Stimulated activated naive CD8-positive, alpha-beta T cell treated with anti-CD3 and anti-CD28 coated beads, Interleukin-15, amount 100 ng/mL, for 72 hours (primary cell): Measurements from ENCODE around the gene C1QTNF1.

Source experiments
- ATAC-seq: fragments of 150-1000 bp; cut with Tn5 transposase; 2 replicates; pipeline ENCODE4 v1.10.0; 2021; ENCODE audit warnings: mild to moderate bottlenecking, moderate library complexity
- DNase-seq, 2 donors: peaks; one replicate each; pipeline ENCODE4 v3.0.0; 2021 to 2022
- H3K27ac Mint-ChIP-seq, 2 donors: one replicate each; pipeline ENCODE4 v1.8.0; 2022; ENCODE audit warnings: mild to moderate bottlenecking in 2 of 2, mixed read lengths in 2 of 2, moderate library complexity in 2 of 2
- H3K27me3 Mint-ChIP-seq: one replicate; pipeline ENCODE4 v1.8.0; 2022; ENCODE audit warnings: mixed read lengths
- H3K4me1 Mint-ChIP-seq: one replicate; pipeline ENCODE4 v1.8.0; 2022; ENCODE audit warnings: mild to moderate bottlenecking, mixed read lengths
- H3K4me3 Mint-ChIP-seq, 2 donors: one replicate each; pipeline ENCODE4 v1.8.0; 2022; ENCODE audit warnings: mild to moderate bottlenecking in 2 of 2, mixed read lengths in 2 of 2, moderate library complexity in 1 of 2
- H3K9me3 Mint-ChIP-seq, 2 donors: one replicate each; pipeline ENCODE4 v1.8.0; 2022; ENCODE audit warnings: mixed read lengths in 2 of 2

Gene C1QTNF1, protein sequence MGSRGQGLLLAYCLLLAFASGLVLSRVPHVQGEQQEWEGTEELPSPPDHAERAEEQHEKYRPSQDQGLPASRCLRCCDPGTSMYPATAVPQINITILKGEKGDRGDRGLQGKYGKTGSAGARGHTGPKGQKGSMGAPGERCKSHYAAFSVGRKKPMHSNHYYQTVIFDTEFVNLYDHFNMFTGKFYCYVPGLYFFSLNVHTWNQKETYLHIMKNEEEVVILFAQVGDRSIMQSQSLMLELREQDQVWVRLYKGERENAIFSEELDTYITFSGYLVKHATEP

GRCh38 chr17:79023886-79024771, at the start of gene C1QTNF1:
Gene C1QTNF1, plus strand, starts transcription at chr17:79024169. Its CDS starts 19,800 bp downstream, at chr17:79043969.
- ATAC-seq (peak; percentile 86), DNase-seq (peak; percentile 42 to 50)
- H3K9me3 Mint-ChIP-seq: no peaks in the 10 kb centered on the region
- H3K27ac Mint-ChIP-seq: peak within 1 kb of the TSS; percentile 88 to 89
- H3K4me1 Mint-ChIP-seq: peaks cover 20% of the 10 kb centered on the region
- peak within 1 kb of the TSS; percentile 86 to 92 for H3K4me3 Mint-ChIP-seq
- H3K27me3 Mint-ChIP-seq: peaks cover 77% of the 10 kb centered on the region

GRCh38 chr17:78974635-78975591, 49.1 kb upstream of the C1QTNF1 start:
- peak; percentile 18 for ATAC-seq
- peak overlapping the region; percentile 27 to 46 for H3K27ac Mint-ChIP-seq

GRCh38 chr17:78976907-78977680, 46.9 kb upstream of the C1QTNF1 start:
- peak overlapping the region; percentile 15 to 28 for H3K4me3 Mint-ChIP-seq

More at GRCh38 chr17:78974635-78975591, 49.1 kb upstream of the C1QTNF1 start:
- Mint-ChIP-seq H3K4me3 (no peak overlapping the region), H3K27me3 (no peaks in the 10 kb centered on the region), H3K9me3 (no peaks in the 10 kb centered on the region), H3K4me1 (peaks cover 50% of the 10 kb centered on the region)
- DNase-seq: no peak

GRCh38 chr17:78977681-78977943, 46.4 kb upstream of the C1QTNF1 start:
- ATAC-seq (no peak), DNase-seq (no peak)
- Mint-ChIP-seq H3K9me3 (no peaks in the 10 kb centered on the region), H3K27me3 (no peaks in the 10 kb centered on the region), H3K4me3 (peak overlapping the region in 1 of 2 donors; percentile 37), H3K4me1 (peaks cover 46% of the 10 kb centered on the region), H3K27ac (peak overlapping the region in 1 of 2 donors; percentile 28)

More at GRCh38 chr17:78976907-78977680, 46.9 kb upstream of the C1QTNF1 start:
- Mint-ChIP-seq H3K27ac (peak overlapping the region; percentile 28 to 93), H3K27me3 (no peaks in the 10 kb centered on the region), H3K4me1 (peaks cover 46% of the 10 kb centered on the region), H3K9me3 (no peaks in the 10 kb centered on the region)
- DNase-seq: no peak
- no peak for ATAC-seq

DNA sequence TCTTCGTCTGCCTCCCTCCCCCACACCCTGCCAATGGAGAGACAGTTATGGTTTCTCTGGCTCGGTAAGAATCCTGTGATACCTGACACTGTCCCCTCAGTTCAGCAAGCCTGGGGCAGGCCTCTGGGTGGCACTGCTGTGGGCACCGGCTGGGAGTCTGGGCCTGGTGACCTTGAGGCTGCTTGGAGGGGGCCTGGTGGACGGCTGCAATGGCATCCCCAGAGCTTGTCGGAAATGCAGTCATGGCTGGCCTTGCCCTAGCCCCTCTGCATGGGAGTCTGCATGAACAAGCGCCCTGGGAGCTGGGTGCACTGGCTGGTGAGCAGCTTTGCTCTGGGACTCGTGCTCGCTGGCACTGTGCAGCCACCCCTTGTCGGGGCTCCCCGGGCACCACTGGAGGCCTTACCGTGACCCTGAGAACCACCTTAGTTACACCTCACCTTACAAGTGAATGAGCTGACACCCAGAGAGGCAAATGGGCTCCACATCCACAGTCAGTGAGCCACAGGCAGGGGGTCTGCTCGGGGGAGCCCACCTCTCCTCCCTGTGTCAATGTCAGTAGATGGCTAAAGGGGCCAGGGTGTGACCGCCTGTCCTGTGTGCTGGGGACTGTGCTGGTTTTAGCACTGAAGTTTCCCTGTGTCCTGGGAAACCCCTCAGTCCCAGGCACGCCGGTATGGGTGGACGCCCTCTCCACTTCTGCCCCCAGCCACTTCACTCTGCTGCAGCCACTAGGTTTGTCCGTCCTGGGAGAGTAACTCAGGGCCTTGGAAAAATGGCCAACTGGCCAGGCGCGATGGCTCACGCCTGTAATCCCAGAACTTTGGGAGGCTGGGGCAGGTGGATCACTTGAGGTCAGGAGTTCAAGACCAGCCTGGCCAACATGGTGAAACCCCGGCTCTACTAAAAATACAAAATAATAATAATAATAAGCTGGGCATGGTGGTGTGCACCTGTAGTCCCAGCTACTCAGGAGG, 45.7 kb upstream of the C1QTNF1 start:
- DNase-seq (no peak), ATAC-seq (no peak)
- no peaks in the 10 kb centered on the region for H3K27me3 Mint-ChIP-seq
- H3K9me3 Mint-ChIP-seq: no peaks in the 10 kb centered on the region
- H3K27ac Mint-ChIP-seq: peak overlapping the region; percentile 92 to 98
- H3K4me1 Mint-ChIP-seq: peaks cover 46% of the 10 kb centered on the region
- H3K4me3 Mint-ChIP-seq: peak overlapping the region; percentile 75 to 85

DNA sequence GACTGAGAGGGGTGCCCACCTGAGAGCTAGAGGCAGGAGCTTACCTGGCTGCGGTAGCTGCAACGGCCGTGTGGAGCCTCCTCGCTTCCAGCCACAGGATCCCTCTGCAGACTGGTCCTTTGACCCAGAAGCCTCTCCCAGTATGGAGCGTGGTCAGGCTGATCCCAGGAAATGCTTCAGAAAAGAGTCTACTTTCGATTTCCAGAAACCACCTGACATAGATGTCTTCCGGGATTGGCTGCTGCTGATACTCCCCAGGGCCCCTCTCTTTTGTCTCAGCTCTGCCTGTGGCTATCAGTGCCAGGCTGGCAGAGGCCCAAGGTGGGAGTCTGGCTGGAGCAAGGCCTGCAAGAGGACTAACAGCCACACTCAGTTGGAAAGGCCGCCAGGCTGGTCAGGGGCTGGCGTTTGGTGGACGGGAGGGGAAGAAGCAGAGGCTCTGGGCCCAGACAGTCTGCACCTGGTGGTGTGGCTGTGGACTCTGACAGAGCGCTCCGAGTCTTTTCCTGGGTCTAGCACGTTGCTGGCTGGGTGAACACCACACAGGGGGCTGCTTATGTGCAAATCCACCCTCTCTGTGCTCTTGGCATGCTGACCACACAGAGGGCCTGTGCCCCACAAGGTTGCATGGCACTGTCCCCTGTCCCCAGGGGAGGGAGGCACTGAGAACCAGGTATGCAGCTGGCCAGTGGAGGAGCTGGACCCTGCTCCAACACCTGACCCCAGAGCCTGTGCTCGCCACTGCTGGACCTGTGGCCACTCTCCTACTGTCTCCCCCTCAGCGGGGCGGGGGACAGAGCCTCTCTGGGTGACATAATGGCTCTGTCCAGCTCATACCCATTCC, 44.0 kb upstream of the C1QTNF1 start, which contains the start of gene LGALS3BP:
TSS of gene LGALS3BP (minus strand) at position 144 of the 844 bp plus-strand sequence. CDS start 2,732 bp downstream, outside the sequence.
- no peaks in the 10 kb centered on the region for H3K27me3 Mint-ChIP-seq
- DNase-seq (peak; percentile 33 to 42), ATAC-seq (peak; percentile 82)
- peak within 1 kb of the TSS; percentile 75 to 85 for H3K4me3 Mint-ChIP-seq
- H3K27ac Mint-ChIP-seq: peak within 1 kb of the TSS; percentile 92 to 98
- H3K4me1 Mint-ChIP-seq: peaks cover 46% of the 10 kb centered on the region
- H3K9me3 Mint-ChIP-seq: no peaks in the 10 kb centered on the region

DNA sequence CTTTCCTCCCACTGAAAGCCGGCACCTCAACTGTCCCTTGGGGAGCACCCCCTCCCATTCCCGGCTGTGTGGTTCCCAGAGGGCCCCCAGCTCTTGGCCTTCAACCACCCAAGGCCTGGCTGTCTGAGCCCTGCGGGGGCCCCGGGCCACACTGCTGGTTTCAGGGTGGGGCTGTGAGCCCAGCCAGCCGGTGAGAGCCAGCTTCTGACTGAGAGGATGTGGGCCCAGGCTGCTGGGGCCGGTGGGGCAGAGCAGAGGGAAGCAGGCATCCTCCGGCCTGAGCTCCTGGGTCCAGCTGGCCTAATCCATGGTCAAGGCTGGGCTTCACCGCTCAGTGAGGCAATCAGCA, 43.4 kb upstream of the C1QTNF1 start:
- H3K27me3 Mint-ChIP-seq: no peaks in the 10 kb centered on the region
- DNase-seq (no peak), ATAC-seq (peak; percentile 16)
- H3K4me1 Mint-ChIP-seq: peaks cover 46% of the 10 kb centered on the region
- peak overlapping the region in 1 of 2 donors; percentile 85 for H3K4me3 Mint-ChIP-seq
- peak overlapping the region in 1 of 2 donors; percentile 98 for H3K27ac Mint-ChIP-seq
- no peaks in the 10 kb centered on the region for H3K9me3 Mint-ChIP-seq

DNA sequence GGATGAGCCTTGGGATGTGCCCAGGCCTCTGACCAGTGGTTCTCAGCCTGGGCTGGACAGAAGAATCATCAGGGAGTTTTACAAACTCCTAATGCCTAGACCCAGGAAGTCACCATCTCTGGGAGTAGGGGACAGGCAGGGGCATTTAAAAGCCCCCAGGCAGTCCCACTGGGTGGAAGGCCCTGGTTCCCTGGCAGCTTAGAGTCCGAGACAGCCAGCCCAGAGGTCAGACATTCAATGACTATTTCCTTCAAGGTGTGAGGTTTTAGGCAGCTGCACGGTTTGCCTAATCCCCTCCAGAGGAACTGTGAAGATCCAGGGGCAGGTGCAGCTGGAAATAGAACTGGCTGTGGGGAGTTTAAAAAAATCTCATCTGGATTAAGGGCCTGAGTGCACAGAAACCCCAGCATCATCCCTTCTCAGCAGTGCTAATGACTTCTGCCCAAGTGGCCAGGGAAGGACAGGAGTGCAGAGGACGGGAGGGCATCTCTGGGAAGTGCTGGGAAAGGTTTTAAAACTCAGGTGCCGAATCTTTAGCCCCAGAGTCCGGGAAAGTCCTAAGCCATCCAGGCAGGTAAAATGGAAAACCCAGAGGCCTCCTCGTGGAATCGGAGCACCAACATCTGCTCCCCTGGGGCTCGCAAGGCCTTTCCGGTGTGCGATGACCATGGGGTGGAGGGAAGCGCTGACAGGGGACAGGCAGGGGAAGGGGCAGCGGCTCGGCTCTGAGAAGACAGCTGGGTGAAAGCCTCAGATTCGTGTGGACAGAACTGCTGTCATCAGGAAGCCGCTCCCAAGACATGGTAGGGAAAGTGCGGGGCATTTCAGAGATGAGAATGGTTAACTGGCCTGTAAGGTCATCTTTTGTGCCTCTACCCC, 42.7 kb upstream of the C1QTNF1 start:
- no peak overlapping the region for H3K4me3 Mint-ChIP-seq
- H3K27me3 Mint-ChIP-seq: no peaks in the 10 kb centered on the region
- no peaks in the 10 kb centered on the region for H3K9me3 Mint-ChIP-seq
- no peak for DNase-seq
- no peak for ATAC-seq
- H3K4me1 Mint-ChIP-seq: peaks cover 46% of the 10 kb centered on the region
- H3K27ac Mint-ChIP-seq: peak overlapping the region in 1 of 2 donors; percentile 98

DNA sequence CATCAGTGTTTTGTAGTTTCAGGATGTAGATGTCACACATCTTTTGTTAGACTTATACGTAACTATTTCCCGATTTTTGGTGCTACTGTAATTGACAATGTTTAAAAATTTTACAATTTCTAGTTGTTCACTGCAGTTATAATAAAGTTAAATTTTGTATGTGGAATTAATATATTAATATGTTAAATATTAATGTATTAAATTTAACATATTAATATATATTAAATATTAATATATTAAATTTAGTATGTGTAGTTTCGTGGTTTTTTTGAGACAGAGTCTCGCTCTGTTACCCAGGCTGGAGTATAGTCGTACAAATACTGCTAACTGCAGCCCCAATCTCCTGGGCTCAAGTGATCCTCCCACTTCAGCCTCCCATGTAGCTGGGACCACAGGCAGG, 38.6 kb upstream of the C1QTNF1 start:
- Mint-ChIP-seq H3K9me3 (no peaks in the 10 kb centered on the region), H3K4me3 (no peak overlapping the region), H3K27ac (no peak overlapping the region), H3K27me3 (no peaks in the 10 kb centered on the region), H3K4me1 (peaks cover 26% of the 10 kb centered on the region)
- DNase-seq: no peak
- ATAC-seq: no peak

- Mint-ChIP-seq H3K27me3 (no peaks in the 10 kb centered on the region), H3K4me1 (peaks cover 21% of the 10 kb centered on the region), H3K27ac (peak overlapping the region in 1 of 2 donors; percentile 65), H3K4me3 (peak overlapping the region; percentile 50 to 64), H3K9me3 (no peaks in the 10 kb centered on the region)
- ATAC-seq (peak; percentile 87), DNase-seq (no peak)
Observed at GRCh38 chr17:78986048-78986648, 37.8 kb upstream of the C1QTNF1 start.

DNA sequence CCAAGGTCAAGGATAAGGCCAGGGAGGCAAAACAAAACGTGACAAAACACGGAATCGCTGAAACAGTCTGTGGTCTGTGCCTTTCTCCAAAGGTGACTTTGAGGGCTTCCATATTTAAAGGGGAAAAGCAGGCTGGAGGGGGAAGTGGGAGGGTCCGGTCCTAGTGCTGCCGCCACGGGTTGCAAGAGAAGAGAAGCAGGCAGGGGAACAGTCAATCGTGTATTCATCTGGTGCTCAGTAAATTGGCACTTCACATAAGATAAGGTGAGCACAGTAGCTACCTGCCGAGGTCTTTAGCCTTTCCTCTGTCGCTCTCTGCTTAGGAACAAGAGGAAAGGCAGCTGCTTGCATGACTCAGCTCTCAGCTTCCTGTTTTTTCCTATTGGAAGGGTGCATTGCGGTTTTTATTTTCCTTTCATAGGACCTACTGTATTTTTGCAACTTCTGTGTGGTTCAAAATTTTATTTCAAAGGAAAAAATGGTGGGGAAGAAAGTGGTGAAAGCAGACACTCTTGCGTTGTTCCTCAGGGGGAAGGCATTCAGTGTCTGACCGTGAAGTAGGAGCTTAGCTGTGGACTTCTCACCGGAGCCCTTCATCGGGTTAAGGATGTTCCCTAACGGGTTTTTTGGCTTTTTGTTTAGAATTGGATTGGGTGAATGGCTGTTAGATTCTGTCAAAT, 37.2 kb upstream of the C1QTNF1 start:
- H3K4me3 Mint-ChIP-seq: peak overlapping the region; percentile 50 to 64
- H3K4me1 Mint-ChIP-seq: peaks cover 21% of the 10 kb centered on the region
- no peaks in the 10 kb centered on the region for H3K27me3 Mint-ChIP-seq
- no peaks in the 10 kb centered on the region for H3K9me3 Mint-ChIP-seq
- DNase-seq (no peak), ATAC-seq (peak; percentile 59)
- H3K27ac Mint-ChIP-seq: no peak overlapping the region
